ENCODE data around the gene TSTD2.
A peak's percentile ranks its signal among the peaks of the same experiment; 100 is the strongest.
"Not testable (repeated sequence)": the region's sequence is repeated elsewhere in the genome, so short reads cannot be mapped to it uniquely, and the experiment has no call there.

The TSTD2 gene

DNA sequence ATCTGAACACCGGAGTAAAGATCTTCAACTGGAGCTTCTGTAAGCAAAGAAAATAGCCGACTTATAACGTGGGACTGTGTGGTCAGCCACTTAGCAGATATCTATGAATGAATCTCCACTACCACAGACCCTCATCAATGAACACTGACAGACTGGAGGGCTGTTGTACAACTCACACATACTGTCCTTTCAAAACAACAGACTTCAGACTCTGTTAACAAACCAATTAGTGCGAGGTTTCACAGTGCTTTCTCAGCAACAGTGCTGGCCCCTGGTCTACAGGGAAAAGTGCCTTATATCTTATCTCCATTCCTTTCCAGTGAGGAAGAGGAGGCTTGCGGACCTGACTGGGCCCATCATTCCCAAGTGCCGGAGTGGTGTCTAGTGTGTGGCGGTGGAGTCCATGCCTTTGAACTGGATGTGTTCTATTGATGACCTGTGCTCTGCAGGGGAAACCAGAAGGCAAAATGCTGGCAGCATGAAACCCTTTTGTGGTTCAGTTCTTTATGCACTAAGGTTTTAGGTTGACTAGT, 33.8 kb downstream of the TSTD2 start:
- no peak for DNase-seq (ENCODE audit: low read depth)
- no peak overlapping the region for H3K4me3 ChIP-seq (ENCODE audit: low read length)
- TF ChIP-seq, protein P1, sequence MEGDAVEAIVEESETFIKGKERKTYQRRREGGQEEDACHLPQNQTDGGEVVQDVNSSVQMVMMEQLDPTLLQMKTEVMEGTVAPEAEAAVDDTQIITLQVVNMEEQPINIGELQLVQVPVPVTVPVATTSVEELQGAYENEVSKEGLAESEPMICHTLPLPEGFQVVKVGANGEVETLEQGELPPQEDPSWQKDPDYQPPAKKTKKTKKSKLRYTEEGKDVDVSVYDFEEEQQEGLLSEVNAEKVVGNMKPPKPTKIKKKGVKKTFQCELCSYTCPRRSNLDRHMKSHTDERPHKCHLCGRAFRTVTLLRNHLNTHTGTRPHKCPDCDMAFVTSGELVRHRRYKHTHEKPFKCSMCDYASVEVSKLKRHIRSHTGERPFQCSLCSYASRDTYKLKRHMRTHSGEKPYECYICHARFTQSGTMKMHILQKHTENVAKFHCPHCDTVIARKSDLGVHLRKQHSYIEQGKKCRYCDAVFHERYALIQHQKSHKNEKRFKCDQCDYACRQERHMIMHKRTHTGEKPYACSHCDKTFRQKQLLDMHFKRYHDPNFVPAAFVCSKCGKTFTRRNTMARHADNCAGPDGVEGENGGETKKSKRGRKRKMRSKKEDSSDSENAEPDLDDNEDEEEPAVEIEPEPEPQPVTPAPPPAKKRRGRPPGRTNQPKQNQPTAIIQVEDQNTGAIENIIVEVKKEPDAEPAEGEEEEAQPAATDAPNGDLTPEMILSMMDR (conservative IDR thresholded peaks at IDR 0.05; ENCODE audit: low read depth, low read length): no peak

- H3K4me3 ChIP-seq (ENCODE audit: low read length): no peak overlapping the region
- DNase-seq (ENCODE audit: low read depth): peak; percentile 41
- TF ChIP-seq, protein P1 (conservative IDR thresholded peaks at IDR 0.05; ENCODE audit: low read depth, low read length): peak; percentile 96
Observed at GRCh38 chr9:97598461-97599288, 34.5 kb downstream of the TSTD2 start.

DNA sequence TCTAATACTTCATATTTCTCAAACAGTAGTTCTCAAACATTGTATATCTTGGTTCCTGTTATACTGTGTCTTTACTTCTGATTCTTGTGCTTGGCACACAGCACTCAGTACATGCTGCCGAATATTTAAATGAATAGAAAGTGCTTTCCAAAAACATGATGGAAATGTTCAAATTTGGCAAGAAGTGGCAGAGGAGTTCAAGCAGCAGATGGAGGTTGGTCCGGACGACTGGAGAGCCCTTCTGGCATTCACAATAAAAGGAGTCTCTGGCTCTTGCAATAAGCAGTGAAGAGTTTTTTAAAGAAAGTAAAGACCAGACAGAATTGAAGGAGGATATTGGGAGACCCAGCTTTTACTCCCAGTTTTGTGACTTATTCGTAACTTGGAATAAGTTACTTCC, 36.3 kb downstream of the TSTD2 start:
- no peak for DNase-seq (ENCODE audit: low read depth)
- H3K4me3 ChIP-seq (ENCODE audit: low read length): no peak overlapping the region
- TF ChIP-seq, protein P1 (conservative IDR thresholded peaks at IDR 0.05; ENCODE audit: low read depth, low read length): no peak

DNA sequence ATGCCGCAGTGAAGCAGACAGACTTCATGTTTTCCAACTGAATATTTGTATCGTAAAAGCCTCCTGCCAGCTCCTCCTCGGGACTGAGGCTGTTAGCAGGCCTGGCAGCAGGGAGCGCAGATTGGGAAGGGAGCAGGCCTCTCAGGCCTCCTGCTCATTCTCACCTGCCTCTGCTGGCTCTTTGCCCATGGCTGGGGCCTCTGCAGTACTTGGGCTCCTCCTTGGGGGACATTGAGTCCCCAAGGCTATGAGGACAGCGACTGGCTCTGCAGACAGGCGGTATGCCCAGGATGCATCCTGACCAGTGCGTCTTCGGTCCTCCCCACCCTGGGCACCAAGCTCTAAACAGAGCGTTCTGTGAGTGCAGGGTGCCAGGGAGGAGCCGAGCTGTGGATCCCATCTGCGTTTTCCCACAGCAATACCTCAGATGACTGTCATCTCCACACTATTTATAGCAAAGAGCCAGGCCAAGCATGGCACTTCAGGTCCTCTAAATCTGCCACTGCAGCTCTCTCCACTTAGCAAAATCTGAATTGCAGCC, 38.7 kb downstream of the TSTD2 start:
- H3K4me3 ChIP-seq (ENCODE audit: low read length): no peak overlapping the region
- TF ChIP-seq, protein P1 (conservative IDR thresholded peaks at IDR 0.05; ENCODE audit: low read depth, low read length): no peak
- no peak for DNase-seq (ENCODE audit: low read depth)

DNA sequence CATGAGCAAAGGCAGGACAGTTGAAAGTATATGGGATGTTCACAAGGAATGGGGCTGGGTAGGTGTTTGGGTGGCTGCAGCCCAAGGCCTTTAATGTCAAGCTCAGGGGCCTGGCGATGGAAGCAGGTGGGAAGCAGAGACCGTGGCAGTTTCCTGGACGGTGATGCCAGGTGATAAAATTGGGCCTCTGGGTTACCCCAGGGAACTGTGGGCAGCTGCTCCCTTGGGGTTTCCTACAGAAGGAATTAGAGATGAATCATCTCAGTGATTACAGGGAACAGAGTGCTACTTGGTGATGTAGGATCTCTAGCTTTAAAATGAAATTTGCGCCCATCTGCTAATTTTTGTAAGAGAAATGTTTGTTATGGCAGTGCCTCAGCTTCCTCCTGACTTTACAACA, 39.2 kb downstream of the TSTD2 start:
- DNase-seq (ENCODE audit: low read depth): no peak
- no peak overlapping the region for H3K4me3 ChIP-seq (ENCODE audit: low read length)
- TF ChIP-seq, protein P1 (conservative IDR thresholded peaks at IDR 0.05; ENCODE audit: low read depth, low read length): no peak

DNA sequence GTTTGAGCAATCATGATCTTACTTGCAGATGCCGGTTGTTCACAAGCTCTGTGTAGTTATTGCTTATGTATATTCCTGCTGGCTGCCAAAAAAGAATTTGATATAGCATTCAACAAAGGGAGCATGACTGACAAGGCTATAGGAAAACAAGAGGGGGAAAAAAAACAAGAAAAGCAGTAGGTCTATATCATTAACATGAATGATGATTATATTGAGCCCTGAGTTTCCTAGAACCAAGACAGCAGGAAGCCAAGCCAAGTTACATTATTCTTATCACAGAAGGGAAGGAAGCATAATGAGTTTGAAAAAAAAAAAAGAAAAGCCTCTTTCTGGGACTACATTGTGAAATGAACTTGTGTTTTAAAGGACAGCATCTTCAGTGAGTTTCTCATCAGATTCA, 41.0 kb downstream of the TSTD2 start:
- DNase-seq (ENCODE audit: low read depth): no peak
- TF ChIP-seq, protein P1 (conservative IDR thresholded peaks at IDR 0.05; ENCODE audit: low read depth, low read length): no peak

DNA sequence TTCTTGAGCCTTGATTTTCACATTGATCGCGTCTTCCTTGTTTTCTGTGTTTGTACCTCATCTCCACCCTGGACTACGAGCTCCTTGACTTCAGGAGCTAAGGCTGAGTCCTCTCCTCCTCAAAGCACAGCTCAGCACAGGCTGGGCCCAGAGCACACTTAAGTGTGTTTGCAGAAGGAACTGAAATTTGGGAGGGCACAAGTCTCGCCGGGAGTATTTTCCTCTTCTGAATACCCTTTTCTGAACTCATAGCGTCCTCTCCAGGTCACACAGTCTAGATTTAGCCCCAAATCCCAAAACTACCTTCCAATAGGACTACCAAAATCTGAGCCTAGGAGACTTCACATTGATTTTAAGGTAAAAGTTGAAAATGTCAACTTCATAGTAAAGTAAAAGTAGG, 41.6 kb downstream of the TSTD2 start:
- DNase-seq (ENCODE audit: low read depth): no peak
- TF ChIP-seq, protein P1 (conservative IDR thresholded peaks at IDR 0.05; ENCODE audit: low read depth, low read length): no peak
- H3K4me3 ChIP-seq (ENCODE audit: low read length): no peak overlapping the region

More for the DNA sequence above, 41.0 kb downstream of the TSTD2 start:
- H3K4me3 ChIP-seq (ENCODE audit: low read length): no peak overlapping the region

DNA sequence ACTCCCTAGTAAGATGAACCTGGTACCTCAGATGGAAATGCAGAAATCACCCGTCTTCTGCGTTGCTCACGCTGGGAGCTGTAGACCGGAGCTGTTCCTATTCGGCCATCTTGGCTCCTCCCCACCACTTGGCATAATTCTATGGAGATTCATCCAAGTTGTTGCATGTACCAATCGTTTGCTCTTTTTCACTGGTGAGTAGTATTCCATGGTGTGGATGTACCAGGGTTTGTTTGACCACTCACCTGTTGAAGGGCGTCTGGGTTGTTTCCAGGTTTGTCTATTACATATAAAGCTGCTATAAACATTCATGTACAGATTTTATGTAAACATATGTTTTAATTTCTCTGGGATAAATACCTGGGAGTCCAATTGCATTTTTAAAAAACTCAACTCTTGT, 46.3 kb downstream of the TSTD2 start:
- DNase-seq (ENCODE audit: low read depth); H3K4me3 ChIP-seq (ENCODE audit: low read length): not testable (repeated sequence)

GRCh38 chr9:97584778-97585177, 48.4 kb downstream of the TSTD2 start:
- H3K4me3 ChIP-seq (ENCODE audit: low read length); DNase-seq (ENCODE audit: low read depth): not testable (repeated sequence)

DNA sequence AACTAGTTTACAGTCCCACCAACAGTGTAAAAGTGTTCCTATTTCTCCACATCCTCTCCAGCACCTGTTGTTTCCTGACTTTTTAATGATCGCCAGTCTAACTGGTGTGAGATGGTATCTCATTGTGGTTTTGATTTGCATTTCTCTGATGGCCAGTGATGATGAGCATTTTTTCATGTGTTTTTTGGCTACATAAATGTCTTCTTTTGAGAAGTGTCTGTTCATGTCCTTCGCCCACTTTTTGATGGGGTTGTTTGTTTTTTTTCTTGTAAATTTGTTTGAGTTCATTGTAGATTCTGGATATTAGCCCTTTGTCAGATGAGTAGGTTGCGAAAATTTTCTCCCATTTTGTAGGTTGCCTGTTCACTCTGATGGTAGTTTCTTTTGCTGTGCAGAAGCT, 51.6 kb downstream of the TSTD2 start:
- not testable (repeated sequence) for DNase-seq (ENCODE audit: low read depth); H3K4me3 ChIP-seq (ENCODE audit: low read length)
